Pancreas (tissue), 10 donors: ENCODE measurements around the gene C6orf132. TPM values are rescaled to one million over a fixed set of nuclear protein-coding genes. Genes with fewer than 3 reads are reported as not detected.
A peak's percentile ranks its signal among the peaks of the same experiment; 100 is the strongest.

Experiments
- ATAC-seq, 4 donors: fragments of 200-7000 bp; cut with Tn5 transposase; one replicate each; pipeline versions ENCODE4 v1.8.0 to v1.9.1; 2020; ENCODE audit warnings: mild to moderate bottlenecking in 4 of 4, moderate library complexity in 4 of 4
- DNase-seq, 6 donors: peaks; one replicate each; pipeline ENCODE4 v3.0.0-alpha.2; 2020
- FAIRE-seq: peaks from 2 replicates; lab custom pipeline; 2012; peaks lifted over from hg19 to GRCh38; lab: Jason Lieb, UNC
- H3K27ac ChIP-seq, 4 donors: fragments of 200-600 bp; sonication (generic); 1 replicate in 3 of 4; 2 replicates in 1 of 4; pipeline versions ENCODE4 v1.5.0 to v1.8.0; 2020
- H3K27me3 ChIP-seq, 4 donors: fragments of 200-600 bp; one replicate each; pipeline ENCODE4 v1.8.0; 2021
- H3K36me3 ChIP-seq, 3 donors: fragments of 200-600 bp; sonication (generic) in 1 of 3; one replicate each; pipeline versions ENCODE4 v1.5.0 to v1.8.0; 2020 to 2021
- H3K4me1 ChIP-seq, 3 donors: fragments of 200-600 bp; one replicate each; pipeline ENCODE4 v1.8.0; 2021
- H3K4me3 ChIP-seq, 4 donors: fragments of 200-600 bp; sonication (generic) in 2 of 4; one replicate each; pipeline versions ENCODE4 v1.5.0 to v1.8.0; 2020 to 2021
- H3K9me3 ChIP-seq, 4 donors: fragments of 200-600 bp; one replicate each; pipeline ENCODE4 v1.8.0; 2021
- CTCF ChIP-seq, 4 donors: fragments of 200-600 bp; sonication (generic) in 3 of 4; IDR thresholded peaks; one replicate each; pipeline versions ENCODE4 v1.5.0 to v1.8.0; 2021; ENCODE audit warnings: antibody characterized with exemption in 4 of 4
- WGBS, 2 donors: extraction: QIAGEN DNeasy Blood & Tissue Kit; methylation state at CpG; one replicate each; pipeline ENCODE4 v1.1.7; 2013; 5-methylcytosine and 5-hydroxymethylcytosine counted together
- intact Hi-C, 3 donors: fragments of 100-400 bp; cut with DNase I; formaldehyde crosslinking; loops; one replicate each; pipeline versions ENCODE4 v1.11.1 to v1.14.2; 2022
- polyA plus RNA-seq, 2 donors: library from polyadenylated mRNA; stranded (reverse); fragments of 200-250 nt; gene quantifications; one replicate each; pipeline ENCODE4 v1.2.3, GENCODE V29; 2013
- total RNA-seq, 6 donors: library from RNA; stranded (reverse); fragmentation: NEBNext Ultra II Directional in 4 of 6; extraction: Animal tissue kit (Norgen Biotek cat#: 25700) in 4 of 6; gene quantifications; one replicate each; pipeline versions ENCODE4 v1.2.1 to v1.2.4, GENCODE V29; 2021 to 2023
- donor health status: healthy with polysubstance abuse.
- donor health status: DM: no; HTN: no; CAD: no; lungs with moderate emphysema.
- donor health status: DM: no; HTN: no; CAD: no.
- donor health status: control.
- donor health status: control.
- donor health status: Bipolar disorder and iron deficiency.
- donor health status: DM: yes; HTN: yes; CAD: no.
- donor health status: DM: no; HTN: no; CAD: no.
- donor health status: DM: no; HTN: no; CAD: no.
- donor health status: DM: yes; HTN: yes; CAD: no.

The C6orf132 gene
- total and polyA plus RNA-seq, 8 donors = 6.1 to 21.6 (median 15.5) TPM

- FAIRE-seq (no peak), DNase-seq (peak in 1 of 6 donors; percentile 34), ATAC-seq (no peak)
- H3K27ac ChIP-seq = no peak overlapping the region
- no peaks in the 10 kb centered on the region for H3K4me1 ChIP-seq
- no peak overlapping the region for H3K4me3 ChIP-seq
- peaks cover 0 to 29% (median 5%) of the 10 kb centered on the region in 3 donors for H3K36me3 ChIP-seq
- no peak for TF ChIP-seq CTCF (IDR thresholded peaks at IDR 0.05)
- WGBS, 2 donors = 92 to 93% methylated on average over 14 of the region's 14 CpGs
- no peaks in the 10 kb centered on the region for H3K27me3 ChIP-seq
- H3K9me3 ChIP-seq = no peaks in the 10 kb centered on the region
- intact Hi-C loops = no loop called here
These were observed 17.2 kb downstream of the C6orf132 start for GRCh38 chr6:42125231-42125630.

GRCh38 chr6:42124223-42124836 lies 18.1 kb downstream of the C6orf132 start:
- Histone ChIP-seq H3K27ac (no peak overlapping the region), H3K4me1 (no peaks in the 10 kb centered on the region), H3K36me3 (peaks cover 0 to 29% (median 5%) of the 10 kb centered on the region in 3 donors), H3K9me3 (no peaks in the 10 kb centered on the region), H3K4me3 (no peak overlapping the region), H3K27me3 (no peaks in the 10 kb centered on the region)
- 83 to 93% methylated on average over 8 to 9 of the region's 9 CpGs for whole genome bisulfite sequencing, 2 donors
- intact Hi-C loops = no loop called here
- FAIRE-seq (no peak), DNase-seq (peak in 1 of 6 donors; percentile 48), ATAC-seq (no peak)
- no peak for TF ChIP-seq CTCF (IDR thresholded peaks at IDR 0.05)

- intact Hi-C loops = no loop called here
- DNase-seq (peak in 1 of 6 donors; percentile 24), FAIRE-seq (no peak), ATAC-seq (no peak)
- Histone ChIP-seq H3K4me3 (no peak overlapping the region), H3K4me1 (peaks cover 0 to 5% (median 0%) of the 10 kb centered on the region in 3 donors), H3K9me3 (no peaks in the 10 kb centered on the region), H3K27me3 (no peaks in the 10 kb centered on the region), H3K36me3 (peaks cover 0 to 29% (median 5%) of the 10 kb centered on the region in 3 donors), H3K27ac (no peak overlapping the region)
- WGBS, 2 donors = 90 to 91% methylated on average over 11 of the region's 11 CpGs
- TF ChIP-seq CTCF (IDR thresholded peaks at IDR 0.05) = no peak
These were observed 18.9 kb downstream of the C6orf132 start for GRCh38 chr6:42123379-42124103.

- peak in 1 of 6 donors; percentile 47 for DNase-seq
- Histone ChIP-seq H3K36me3 (peaks cover 0 to 14% (median 0%) of the 10 kb centered on the region in 3 donors), H3K4me1 (peaks cover 4 to 20% (median 4%) of the 10 kb centered on the region in 3 donors), H3K27me3 (no peaks in the 10 kb centered on the region), H3K27ac (peak overlapping the region in 1 of 4 donors; percentile 15), H3K4me3 (no peak overlapping the region), H3K9me3 (no peaks in the 10 kb centered on the region)
- 92 to 93% methylated on average over 8 of the region's 8 CpGs for WGBS, 2 donors
- no peak for TF ChIP-seq CTCF (IDR thresholded peaks at IDR 0.05)
- no peak for ATAC-seq
- FAIRE-seq = no peak
- intact Hi-C loops = no loop called here
These were observed 21.2 kb downstream of the C6orf132 start for GRCh38 chr6:42120895-42121865.
